HEK293 (cell line): Measurements from ENCODE around the gene DTWD2.

Experiments
- BCL6B ChIP-seq: fragments of 450-650 bp; formaldehyde crosslinking; IDR thresholded peaks from 2 replicates; pipeline ENCODE4 v1.5.1; 2017; ENCODE audit warnings: missing biosample characterization, missing genetic modification characterization
- CTCF ChIP-seq: fragments of 450-650 bp; formaldehyde crosslinking; IDR thresholded peaks from 2 replicates; pipeline ENCODE4 v1.5.1; 2016; ENCODE audit warnings: missing biosample characterization, missing genetic modification characterization
- TRIM28 ChIP-seq: IDR thresholded peaks from 2 replicates; pipeline ENCODE4 v1.6.1; 2011; ENCODE audit warnings: low read length, control low read depth, borderline replicate concordance
- ZNF704 ChIP-seq: fragments of 450-650 bp; formaldehyde crosslinking; IDR thresholded peaks from 2 replicates; pipeline ENCODE4 v1.5.1; 2016; ENCODE audit warnings: missing biosample characterization, missing genetic modification characterization
- ZSCAN30 ChIP-seq: fragments of 450-650 bp; IDR thresholded peaks from 2 replicates; pipeline ENCODE4 v1.5.1; 2018; ENCODE audit warnings: missing biosample characterization, mild to moderate bottlenecking, missing genetic modification characterization, moderate library complexity

- TF ChIP-seq ZNF704 (tag by site-specific recombination) (no peak), CTCF (tag by site-specific recombination) (no peak), BCL6B (tag by site-specific recombination) (no peak), ZSCAN30 (tag by site-specific recombination) (no peak), TRIM28 (no peak)
Observed at GRCh38 chr5:118883362-118883761, 105.0 kb downstream of the DTWD2 start.
